H1 (cell line): Measurements from ENCODE around the gene SLC35D3. TPM values are rescaled to one million over a fixed set of nuclear protein-coding genes. Genes with fewer than 3 reads are reported as not detected.
"Not testable (repeated sequence)": the region's sequence is repeated elsewhere in the genome, so short reads cannot be mapped to it uniquely, and the experiment has no call there.

Source experiments
- CTCF ChIA-PET: fragments of 300-600 bp; sonication (Branson Sonifier 250); formaldehyde crosslinking; loops from one replicate; lab custom pipeline; 2021; ENCODE audit not compliant: partially characterized antibody; lab: Charles Lee
- POLR2A ChIA-PET: fragments of 300-600 bp; sonication (Branson Sonifier 250); formaldehyde crosslinking; loops from one replicate; lab custom pipeline; 2021; ENCODE audit warnings: inconsistent platforms; ENCODE audit not compliant: partially characterized antibody; lab: Charles Lee
- DNase-seq, 2 experiments: peaks; one replicate each; pipeline versions ENCODE4 v3.0.0 to v3.0.0-alpha.2; 2010 to 2022; ENCODE audit warnings: low spot score in 2 of 2, low read depth in 1 of 2, mixed read lengths in 1 of 2
- FAIRE-seq: peaks from 2 replicates; lab custom pipeline; 2011; peaks lifted over from hg19 to GRCh38; lab: Jason Lieb, UNC
- H2AFZ ChIP-seq: 2 replicates; pipeline ENCODE4 v1.8.1; 2012; ENCODE audit warnings: low read length, inconsistent platforms
- H2AK5ac ChIP-seq: 2 replicates; pipeline ENCODE4 v1.6.1; 2013; ENCODE audit warnings: low read depth, low read length
- H2BK120ac ChIP-seq: replicated peaks from 2 replicates; pipeline ENCODE3; 2013; ENCODE audit warnings: low read depth, low read length, inconsistent platforms
- H2BK12ac ChIP-seq: 2 replicates; pipeline ENCODE4 v1.6.1; 2013; ENCODE audit warnings: low read depth, low read length
- H2BK15ac ChIP-seq: 2 replicates; pipeline ENCODE4 v1.6.1; 2013; ENCODE audit warnings: low read length
- H2BK20ac ChIP-seq: 2 replicates; pipeline ENCODE4 v1.6.1; 2013; ENCODE audit warnings: low read length
- H2BK5ac ChIP-seq: 2 replicates; pipeline ENCODE4 v1.6.1; 2013; ENCODE audit warnings: low read depth, low read length
- H3K14ac ChIP-seq: 2 replicates; pipeline ENCODE4 v1.6.1; 2013; ENCODE audit warnings: inconsistent platforms; ENCODE audit not compliant: insufficient read length
- H3K18ac ChIP-seq: 2 replicates; pipeline ENCODE4 v1.6.1; 2013; ENCODE audit warnings: low read length; ENCODE audit errors: extremely low read depth
- H3K23ac ChIP-seq: 2 replicates; pipeline ENCODE4 v1.6.1; 2013; ENCODE audit warnings: inconsistent platforms; ENCODE audit not compliant: insufficient read length
- H3K23me2 ChIP-seq: 2 replicates; pipeline ENCODE4 v1.6.1; 2013; ENCODE audit warnings: low read depth, low read length
- H3K27ac ChIP-seq: 2 replicates; pipeline ENCODE4 v1.6.1; 2011; ENCODE audit warnings: low read depth, low read length, inconsistent platforms
- H3K27me3 ChIP-seq, 4 experiments: replicated peaks in 1 of 4; 1 replicate in 1 of 4; 2 replicates in 3 of 4; pipeline versions ENCODE4 v1.6.1 to v1.8.1; 2011 to 2013; ENCODE audit warnings: low read length in 3 of 4, mild to moderate bottlenecking in 3 of 4, inconsistent platforms in 2 of 4, mixed read lengths in 2 of 4, moderate library complexity in 1 of 4; ENCODE audit not compliant: control insufficient read depth in 3 of 4, insufficient read depth in 3 of 4; ENCODE audit errors: extremely low read depth in 1 of 4
- H3K36me3 ChIP-seq, 4 experiments: 2 replicates each; pipeline versions ENCODE4 v1.6.1 to v1.8.1; 2011 to 2013; ENCODE audit warnings: mild to moderate bottlenecking in 4 of 4, low read length in 3 of 4, moderate library complexity in 2 of 4, control low read depth in 1 of 4, inconsistent platforms in 1 of 4; ENCODE audit not compliant: insufficient read depth in 4 of 4, control insufficient read depth in 2 of 4
- H3K4ac ChIP-seq: replicated peaks from 2 replicates; pipeline ENCODE3; 2013; ENCODE audit warnings: low read length, low read depth, mixed read lengths, inconsistent platforms; ENCODE audit not compliant: insufficient read length
- H3K4me1 ChIP-seq, 4 experiments: replicated peaks in 1 of 4; 1 replicate in 1 of 4; 2 replicates in 3 of 4; pipeline versions ENCODE4 v1.6.1 to v1.8.1; 2011 to 2013; ENCODE audit warnings: low read length in 3 of 4, inconsistent platforms in 2 of 4, mixed read lengths in 1 of 4; ENCODE audit not compliant: insufficient read depth in 4 of 4, control insufficient read depth in 3 of 4
- H3K4me2 ChIP-seq, 2 experiments: 2 replicates each; pipeline versions ENCODE4 v1.6.1 to v1.8.1; 2011 to 2013; ENCODE audit warnings: low read depth in 2 of 2, low read length in 2 of 2, control low read depth in 1 of 2, inconsistent platforms in 1 of 2, mild to moderate bottlenecking in 1 of 2; ENCODE audit not compliant: insufficient read depth in 1 of 2
- H3K4me3 ChIP-seq, 4 experiments: fragments of 200-600, 300-600 bp in 1 of 4; sonication (generic), shearing (Covaris generic), sonication (Bioruptor Twin) in 1 of 4; 2 replicates each; pipeline versions ENCODE4 v1.5.1 to v1.8.1; 2011 to 2016; ENCODE audit warnings: low read length in 4 of 4, low read depth in 3 of 4, control low read depth in 2 of 4, inconsistent platforms in 2 of 4, mild to moderate bottlenecking in 2 of 4, mixed read lengths in 1 of 4, moderate library complexity in 1 of 4; ENCODE audit not compliant: insufficient read depth in 2 of 4; ENCODE audit errors: extremely low read depth in 1 of 4
- H3K56ac ChIP-seq: replicated peaks from 2 replicates; pipeline ENCODE3; 2013; ENCODE audit warnings: low read depth, mild to moderate bottlenecking, mixed read lengths, low read length, inconsistent platforms; ENCODE audit not compliant: insufficient read length
- H3K79me1 ChIP-seq: 2 replicates; pipeline ENCODE4 v1.6.1; 2013; ENCODE audit warnings: low read depth, low read length, control low read depth
- H3K79me2 ChIP-seq, 2 experiments: 2 replicates each; pipeline versions ENCODE4 v1.6.1 to v1.8.1; 2012 to 2013; ENCODE audit warnings: low read length in 2 of 2, mild to moderate bottlenecking in 2 of 2, inconsistent platforms in 1 of 2; ENCODE audit not compliant: insufficient read depth in 2 of 2, control insufficient read depth in 1 of 2
- H3K9ac ChIP-seq, 4 experiments: replicated peaks in 1 of 4; 1 replicate in 1 of 4; 2 replicates in 3 of 4; pipeline versions ENCODE4 v1.6.1 to v1.8.1; 2011 to 2013; ENCODE audit warnings: low read depth in 3 of 4, low read length in 3 of 4, control low read depth in 2 of 4, mild to moderate bottlenecking in 2 of 4, moderate library complexity in 2 of 4, inconsistent platforms in 1 of 4; ENCODE audit errors: extremely low read depth in 1 of 4
- H3K9me3 ChIP-seq, 2 experiments: 2 replicates each; pipeline versions ENCODE4 v1.6.1 to v1.8.1; 2012 to 2013; ENCODE audit warnings: mild to moderate bottlenecking in 2 of 2, moderate library complexity in 2 of 2, control low read depth in 1 of 2, inconsistent platforms in 1 of 2, low read depth in 1 of 2, low read length in 1 of 2, mixed read lengths in 1 of 2; ENCODE audit not compliant: insufficient read depth in 2 of 2
- H4K20me1 ChIP-seq, 2 experiments: replicated peaks in 1 of 2; 2 replicates each; pipeline versions ENCODE3 to v1.8.1; 2011 to 2013; ENCODE audit warnings: inconsistent platforms in 2 of 2, low read length in 2 of 2, mild to moderate bottlenecking in 1 of 2; ENCODE audit not compliant: insufficient read depth in 2 of 2, control insufficient read depth in 1 of 2
- H4K5ac ChIP-seq: 2 replicates; pipeline ENCODE4 v1.6.1; 2013; ENCODE audit warnings: low read length, low read depth, mixed read lengths, inconsistent platforms; ENCODE audit not compliant: insufficient read length
- H4K8ac ChIP-seq: 2 replicates; pipeline ENCODE4 v1.8.0; 2013; ENCODE audit warnings: mild to moderate bottlenecking, moderate library complexity, low read length, inconsistent platforms; ENCODE audit not compliant: insufficient read depth; ENCODE audit errors: extremely low read depth
- H4K91ac ChIP-seq: replicated peaks from 2 replicates; pipeline ENCODE3; 2013; ENCODE audit warnings: low read length, mixed read lengths, inconsistent platforms; ENCODE audit not compliant: insufficient read length
- WGBS, 2 experiments: shearing (Covaris generic) in 1 of 2; methylation state at CpG; one replicate each; pipeline versions ENCODE4 v1.1.6 to v1.1.7; 2013 to 2015; ENCODE audit warnings: low lambda C conversion rate in 2 of 2, mixed read lengths in 2 of 2, inconsistent platforms in 1 of 2, low coverage in 1 of 2, missing lambda C conversion rate in 1 of 2; ENCODE audit not compliant: insufficient replicate concordance in 2 of 2, insufficient coverage in 1 of 2, insufficient read length in 1 of 2; ENCODE audit errors: extremely low coverage in 1 of 2, missing lambda C conversion rate in 1 of 2; 5-methylcytosine and 5-hydroxymethylcytosine counted together
- polyA plus RNA-seq, 7 experiments: library from polyadenylated mRNA; depleted of rRNA in 3 of 7; stranded (reverse) in 5 of 7; unstranded in 2 of 7; fragments of >200 nt in 5 of 7; fragments of 200-250 nt in 2 of 7; gene quantifications; 1 replicate in 5 of 7; 2 replicates in 1 of 7; 4 replicates in 1 of 7; pipeline versions ENCODE4 v1.2.1 to v1.2.3, GENCODE V29; 2011 to 2013; ENCODE audit warnings: missing spikeins in 2 of 7, mixed read lengths in 2 of 7
- total RNA-seq: library from RNA; stranded (reverse); fragmentation: NEBNext Ultra II Directional; extraction: Animal tissue kit (Norgen Biotek cat#: 25700); gene quantifications from 2 replicates; pipeline ENCODE4 v1.2.1, GENCODE V29; 2021

The SLC35D3 gene
- total and polyA plus RNA-seq, 2 of the 8 experiments (the other 6 are each of a cell fraction or from before 2014, with no cell fraction given), result 0.27 to 0.39 TPM

- H3K79me2 ChIP-seq, H2BK120ac ChIP-seq, H2BK12ac ChIP-seq, H3K18ac ChIP-seq, H2BK5ac ChIP-seq, H3K4me3 ChIP-seq, H2AK5ac ChIP-seq, H3K9ac ChIP-seq, H4K5ac ChIP-seq, H3K14ac ChIP-seq, FAIRE-seq, H3K23ac ChIP-seq, H3K9me3 ChIP-seq, H2AFZ ChIP-seq, H3K4me1 ChIP-seq, H2BK15ac ChIP-seq, H4K20me1 ChIP-seq, H3K23me2 ChIP-seq, H3K4me2 ChIP-seq, H3K27me3 ChIP-seq, H4K91ac ChIP-seq, DNase-seq, POLR2A ChIA-PET, H3K4ac ChIP-seq, H4K8ac ChIP-seq, H2BK20ac ChIP-seq, H3K56ac ChIP-seq, H3K27ac ChIP-seq, H3K79me1 ChIP-seq: not testable (repeated sequence)
- H3K36me3 ChIP-seq, result peaks cover 0 to 13% (median 7%) of the 10 kb centered on the region in 4 experiments; a peak in 2 of 8 replicates
- WGBS, 2 experiments, result 92% methylated on average over 3 of the region's 3 CpGs; no CpG with 5 or more reads in 1 of the 2 experiments
- CTCF ChIA-PET, result interaction anchor here (1.3 kb wide), 1 partner anchor 260 kb away, joined by 5 read pairs; no protein-coding TSS in a partner anchor
These were observed 17.6 kb upstream of the SLC35D3 start for GRCh38 chr6:136904477-136904876.
